ENCODE results near the gene ZFP1. TPM values are rescaled to one million over a fixed set of nuclear protein-coding genes. Genes with fewer than 3 reads are reported as not detected.
A peak's percentile ranks its signal among the peaks of the same experiment; 100 is the strongest.

The ZFP1 gene
- total and polyA plus RNA-seq, 2 experiments from 2014 or later: 6.8 to 7.8 TPM

DNA sequence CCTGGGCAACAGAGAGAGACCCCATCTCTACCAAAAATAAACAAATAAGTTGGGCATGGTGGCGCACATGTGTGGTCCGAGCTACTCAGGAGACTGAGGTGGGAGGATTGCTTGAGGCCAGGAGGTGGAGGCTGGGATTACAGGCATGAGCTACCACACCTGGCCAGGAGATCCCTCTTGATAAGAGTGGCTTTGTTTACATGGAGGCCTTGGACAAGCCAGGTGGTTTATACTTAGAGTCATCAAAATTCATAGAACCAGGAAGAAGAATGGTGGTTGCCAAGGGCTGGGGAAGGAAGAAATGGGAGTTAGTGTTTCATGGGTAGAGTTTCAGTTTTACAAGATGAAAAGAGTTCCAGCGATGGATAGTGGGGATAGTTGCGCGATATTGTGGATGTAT is 8.8 kb upstream of the ZFP1 start:
- no peaks in the 10 kb centered on the region for H4K20me1 ChIP-seq (ENCODE audit: insufficient read depth)
- H3K79me2 ChIP-seq (ENCODE audit: insufficient read depth): no peaks in the 10 kb centered on the region
- in situ Hi-C loops (cut with MboI): no loop called here
- no peaks in the 10 kb centered on the region for H3K27me3 ChIP-seq (replicated peaks; ENCODE audit: insufficient read depth)
- 94 to 95% methylated on average over 5 of the region's 5 CpGs for WGBS, 2 experiments (ENCODE audit: low coverage in 1 of 2, low lambda C conversion rate in 2 of 2, missing lambda C conversion rate in 2 of 2)
- H3K4me1 ChIP-seq (ENCODE audit: insufficient read depth): no peaks in the 10 kb centered on the region
- H3K36me3 ChIP-seq (ENCODE audit: low read depth): no peaks in the 10 kb centered on the region
- TF ChIP-seq EZH2 (IDR thresholded peaks at IDR 0.05; ENCODE audit: insufficient read depth, poor library complexity, severe bottlenecking) (no peak), EZH2phosphoT487 (IDR thresholded peaks at IDR 0.05; ENCODE audit: insufficient read depth, low read depth) (no peak)
- no peak overlapping the region for H3K9ac ChIP-seq
- H3K4me3 ChIP-seq: no peak overlapping the region
- no peaks in the 10 kb centered on the region for H3F3A ChIP-seq (ENCODE audit: insufficient read depth)
- no peak overlapping the region for H3K27ac ChIP-seq
- no peak for DNase-seq
- no peak overlapping the region for H2AFZ ChIP-seq
- no peaks in the 10 kb centered on the region for H3K9me3 ChIP-seq (ENCODE audit: low read depth)
- H3K9me2 ChIP-seq (ENCODE audit: insufficient read depth): no peaks in the 10 kb centered on the region
- no peak overlapping the region for H3K4me2 ChIP-seq (ENCODE audit: unreplicated experiment)

DNA sequence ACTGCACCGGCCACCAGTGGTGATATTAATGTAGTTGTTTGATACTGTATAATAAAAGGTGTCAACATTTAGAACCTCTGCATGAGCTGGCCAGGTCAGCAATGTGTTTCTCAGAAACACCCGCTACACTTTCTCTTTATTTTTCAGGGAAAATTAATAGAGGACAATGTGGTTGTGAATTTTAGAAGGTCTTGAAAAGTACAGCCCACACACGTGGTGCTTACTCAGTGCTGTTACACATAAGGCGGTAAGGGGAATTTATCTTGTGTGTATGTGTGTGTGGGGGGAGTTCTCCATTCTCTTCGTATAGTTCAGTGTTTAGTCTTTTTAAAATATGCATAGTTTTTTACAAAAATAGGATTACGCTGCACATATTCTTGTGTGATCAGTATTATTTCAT is 4.4 kb upstream of the ZFP1 start:
- no peaks in the 10 kb centered on the region for H3K9me2 ChIP-seq (ENCODE audit: insufficient read depth)
- no peaks in the 10 kb centered on the region for H3F3A ChIP-seq (ENCODE audit: insufficient read depth)
- no peak overlapping the region for H2AFZ ChIP-seq
- H3K36me3 ChIP-seq (ENCODE audit: low read depth): no peaks in the 10 kb centered on the region
- H3K4me1 ChIP-seq (ENCODE audit: insufficient read depth): no peaks in the 10 kb centered on the region
- no peaks in the 10 kb centered on the region for H3K9me3 ChIP-seq (ENCODE audit: low read depth)
- H4K20me1 ChIP-seq (ENCODE audit: insufficient read depth): no peaks in the 10 kb centered on the region
- H3K27me3 ChIP-seq (replicated peaks; ENCODE audit: insufficient read depth): no peaks in the 10 kb centered on the region
- H3K9ac ChIP-seq: no peak overlapping the region
- TF ChIP-seq EZH2 (IDR thresholded peaks at IDR 0.05; ENCODE audit: insufficient read depth, poor library complexity, severe bottlenecking) (no peak), EZH2phosphoT487 (IDR thresholded peaks at IDR 0.05; ENCODE audit: insufficient read depth, low read depth) (no peak)
- in situ Hi-C loops (cut with MboI): no loop called here
- no peak for DNase-seq
- 72% methylated on average over 6 of the region's 6 CpGs for WGBS, 2 experiments (ENCODE audit: low coverage in 1 of 2, low lambda C conversion rate in 2 of 2, missing lambda C conversion rate in 2 of 2)
- no peak overlapping the region for H3K27ac ChIP-seq
- no peak overlapping the region for H3K4me3 ChIP-seq
- no peaks in the 10 kb centered on the region; the same call in 1 of the 2 replicates for H3K79me2 ChIP-seq (ENCODE audit: insufficient read depth)
- no peak overlapping the region for H3K4me2 ChIP-seq (ENCODE audit: unreplicated experiment)

DNA sequence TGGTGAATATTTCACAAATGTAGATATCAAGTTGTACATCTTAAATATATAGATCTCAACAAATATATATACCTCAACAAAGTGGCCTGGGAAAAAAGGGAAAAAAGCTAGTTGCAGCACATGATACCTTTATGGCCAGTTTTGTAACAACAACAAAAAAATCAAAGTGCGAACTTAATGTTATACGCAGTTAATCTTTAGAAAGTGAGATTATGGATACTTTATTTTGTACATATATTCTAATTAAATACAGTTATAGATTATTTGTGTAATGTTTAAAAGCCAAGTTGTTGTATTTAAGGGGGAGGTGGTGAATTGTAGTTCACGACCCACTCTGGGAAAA is 385 bp upstream of the ZFP1 start:
- Histone ChIP-seq H3K9ac (peak overlapping the region; percentile 96), H3F3A (ENCODE audit: insufficient read depth) (no peaks in the 10 kb centered on the region), H3K27ac (no peak overlapping the region), H3K36me3 (ENCODE audit: low read depth) (no peaks in the 10 kb centered on the region), H3K4me2 (ENCODE audit: unreplicated experiment) (peak overlapping the region; percentile 90), H3K4me3 (peak overlapping the region; percentile 99), H2AFZ (peak overlapping the region; percentile 96), H3K27me3 (replicated peaks; ENCODE audit: insufficient read depth) (no peaks in the 10 kb centered on the region), H3K79me2 (ENCODE audit: insufficient read depth) (peaks cover 37% of the 10 kb centered on the region), H4K20me1 (ENCODE audit: insufficient read depth) (no peaks in the 10 kb centered on the region), H3K9me3 (ENCODE audit: low read depth) (peaks cover 9% of the 10 kb centered on the region), H3K4me1 (ENCODE audit: insufficient read depth) (no peaks in the 10 kb centered on the region), H3K9me2 (ENCODE audit: insufficient read depth) (no peaks in the 10 kb centered on the region)
- in situ Hi-C loops (cut with MboI): no loop called here
- no peak for DNase-seq
- TF ChIP-seq EZH2phosphoT487 (IDR thresholded peaks at IDR 0.05; ENCODE audit: insufficient read depth, low read depth) (no peak), EZH2 (IDR thresholded peaks at IDR 0.05; ENCODE audit: insufficient read depth, poor library complexity, severe bottlenecking) (no peak)
- whole genome bisulfite sequencing, 2 experiments (ENCODE audit: low coverage in 1 of 2, low lambda C conversion rate in 2 of 2, missing lambda C conversion rate in 2 of 2): 30 to 33% methylated on average over 3 of the region's 3 CpGs

DNA sequence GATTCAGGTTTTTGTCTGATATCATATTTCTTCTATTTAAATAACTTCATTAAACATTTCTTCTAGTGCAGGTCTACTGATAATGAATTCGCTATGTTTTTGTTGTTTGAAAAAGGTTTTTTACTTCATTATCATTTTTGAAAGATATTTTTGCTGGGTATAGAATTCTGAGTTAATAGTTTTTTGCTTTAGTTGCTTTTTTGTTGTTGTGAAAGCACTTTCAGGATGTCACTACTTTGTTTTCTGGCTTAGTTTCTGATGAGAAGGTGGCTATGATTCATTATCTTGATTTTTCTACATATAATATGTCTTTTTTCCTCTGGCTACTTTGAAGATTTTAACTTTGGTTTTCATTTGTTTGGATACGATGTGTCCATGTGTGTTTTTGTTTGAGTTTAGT is 3.5 kb downstream of the ZFP1 start:
- H3K9me3 ChIP-seq (ENCODE audit: low read depth): peaks cover 9% of the 10 kb centered on the region
- H3K9ac ChIP-seq: no peak overlapping the region
- peaks cover 42% of the 10 kb centered on the region for H3K79me2 ChIP-seq (ENCODE audit: insufficient read depth)
- no peaks in the 10 kb centered on the region for H3F3A ChIP-seq (ENCODE audit: insufficient read depth)
- no peak for TF ChIP-seq EZH2phosphoT487 (IDR thresholded peaks at IDR 0.05; ENCODE audit: insufficient read depth, low read depth)
- TF ChIP-seq EZH2 (IDR thresholded peaks at IDR 0.05; ENCODE audit: insufficient read depth, poor library complexity, severe bottlenecking): no peak
- H3K27ac ChIP-seq: no peak overlapping the region
- no peak for DNase-seq
- H3K36me3 ChIP-seq (ENCODE audit: low read depth): no peaks in the 10 kb centered on the region
- in situ Hi-C loops (cut with MboI): no loop called here
- H3K27me3 ChIP-seq (replicated peaks; ENCODE audit: insufficient read depth): no peaks in the 10 kb centered on the region
- H2AFZ ChIP-seq: no peak overlapping the region
- H3K4me1 ChIP-seq (ENCODE audit: insufficient read depth): no peaks in the 10 kb centered on the region
- no peaks in the 10 kb centered on the region for H3K9me2 ChIP-seq (ENCODE audit: insufficient read depth)
- no peak overlapping the region for H3K4me3 ChIP-seq
- no peaks in the 10 kb centered on the region for H4K20me1 ChIP-seq (ENCODE audit: insufficient read depth)
- WGBS, 2 experiments (ENCODE audit: low coverage in 1 of 2, low lambda C conversion rate in 2 of 2, missing lambda C conversion rate in 2 of 2): 45 to 46% methylated on average over 2 of the region's 2 CpGs
- no peak overlapping the region for H3K4me2 ChIP-seq (ENCODE audit: unreplicated experiment)

DNA sequence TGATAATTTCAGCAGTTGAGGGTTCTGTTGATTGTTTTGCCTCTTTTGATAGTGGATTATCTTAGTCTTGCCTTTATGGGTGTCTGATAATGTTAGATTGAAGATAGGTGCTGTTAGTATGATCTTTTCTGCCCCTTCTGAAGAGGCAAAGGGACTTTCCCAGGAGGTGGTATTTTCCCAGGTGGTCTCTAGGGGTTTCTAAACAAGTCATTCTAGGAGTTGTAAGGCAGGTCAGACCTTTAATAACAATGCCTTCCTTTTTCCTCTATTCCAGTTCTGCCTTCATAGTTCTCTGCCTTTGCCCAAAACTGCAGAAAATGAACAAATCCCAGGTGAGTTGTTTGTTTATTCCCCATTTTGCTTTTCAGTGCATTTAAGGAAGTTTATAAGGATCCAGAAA is 4.3 kb downstream of the ZFP1 start:
- no peaks in the 10 kb centered on the region for H3K27me3 ChIP-seq (replicated peaks; ENCODE audit: insufficient read depth)
- no peaks in the 10 kb centered on the region for H3K9me2 ChIP-seq (ENCODE audit: insufficient read depth)
- peaks cover 42% of the 10 kb centered on the region for H3K79me2 ChIP-seq (ENCODE audit: insufficient read depth)
- TF ChIP-seq EZH2phosphoT487 (IDR thresholded peaks at IDR 0.05; ENCODE audit: insufficient read depth, low read depth) (no peak), EZH2 (IDR thresholded peaks at IDR 0.05; ENCODE audit: insufficient read depth, poor library complexity, severe bottlenecking) (no peak)
- no peak for DNase-seq
- H3F3A ChIP-seq (ENCODE audit: insufficient read depth): no peaks in the 10 kb centered on the region
- in situ Hi-C loops (cut with MboI): no loop called here
- no peak overlapping the region for H2AFZ ChIP-seq
- no peaks in the 10 kb centered on the region for H3K36me3 ChIP-seq (ENCODE audit: low read depth)
- no peaks in the 10 kb centered on the region for H3K4me1 ChIP-seq (ENCODE audit: insufficient read depth)
- H3K9ac ChIP-seq: no peak overlapping the region
- H3K9me3 ChIP-seq (ENCODE audit: low read depth): peaks cover 9% of the 10 kb centered on the region
- H3K4me3 ChIP-seq: no peak overlapping the region
- H3K27ac ChIP-seq: no peak overlapping the region
- no peak overlapping the region for H3K4me2 ChIP-seq (ENCODE audit: unreplicated experiment)
- H4K20me1 ChIP-seq (ENCODE audit: insufficient read depth): no peaks in the 10 kb centered on the region
